Endothelial cell of hepatic sinusoid (primary cell): ENCODE results near the gene ADCY10.

Source experiments
- in situ Hi-C: cut with HindIII; loops from 2 replicates; pipeline ENCODE4 v1.10.0; 2017; ENCODE audit warnings: low sequenced_read_pairs

ADCY10 gene

DNA sequence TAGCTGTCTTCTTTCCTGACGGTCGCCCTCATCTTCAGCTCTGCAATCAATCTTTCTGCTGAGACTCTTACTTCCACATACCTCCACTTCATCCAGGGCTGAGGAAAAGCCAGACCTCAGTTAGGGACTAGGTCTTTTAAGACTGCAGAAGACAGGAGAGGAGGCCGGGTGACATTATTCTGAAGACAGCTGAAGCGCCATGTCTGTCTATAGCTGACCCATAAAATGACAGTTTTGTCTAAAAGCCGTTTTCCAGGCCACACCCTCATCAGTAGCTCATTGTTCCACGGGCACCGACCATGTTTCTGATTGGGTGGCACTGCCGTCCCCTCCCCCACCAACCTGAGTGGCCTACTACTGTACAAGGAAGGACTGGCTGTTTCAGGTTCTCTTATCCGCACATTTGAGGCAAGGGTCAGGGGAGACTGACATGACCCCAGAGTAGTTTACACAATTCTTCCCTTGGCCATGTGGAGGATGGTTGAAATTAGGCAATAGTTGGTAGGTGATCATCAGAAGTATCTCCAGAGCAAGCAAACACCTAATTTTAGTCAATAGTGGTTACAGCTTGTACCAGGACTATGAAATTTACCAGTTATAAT is at the start of gene ADCY10:
Gene ADCY10 (minus strand): TSS at position 240 of the 602 bp plus-strand sequence. CDS start 8,994 bp downstream, outside the sequence.
- in situ Hi-C loops = no loop called here

DNA sequence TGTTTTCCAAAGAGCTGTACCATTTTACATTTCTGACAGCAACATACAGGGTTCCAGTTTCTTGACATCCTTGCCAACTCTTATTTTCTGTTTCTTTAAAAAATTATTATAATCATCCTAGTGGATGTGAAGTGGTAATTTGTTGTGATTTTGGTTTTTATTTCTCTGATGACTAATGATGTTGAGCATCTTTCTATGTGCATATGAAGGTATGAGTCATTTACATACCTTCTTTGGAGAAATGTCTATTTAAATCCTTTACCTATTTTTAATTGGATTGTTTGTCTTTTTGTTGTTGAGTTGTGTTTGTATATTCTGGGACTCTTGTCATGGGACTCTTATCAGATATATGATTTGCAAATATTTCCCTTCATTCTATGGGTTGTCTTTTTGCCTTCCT is 43.8 kb upstream of the ADCY10 start:
- in situ Hi-C loops = no loop called here

DNA sequence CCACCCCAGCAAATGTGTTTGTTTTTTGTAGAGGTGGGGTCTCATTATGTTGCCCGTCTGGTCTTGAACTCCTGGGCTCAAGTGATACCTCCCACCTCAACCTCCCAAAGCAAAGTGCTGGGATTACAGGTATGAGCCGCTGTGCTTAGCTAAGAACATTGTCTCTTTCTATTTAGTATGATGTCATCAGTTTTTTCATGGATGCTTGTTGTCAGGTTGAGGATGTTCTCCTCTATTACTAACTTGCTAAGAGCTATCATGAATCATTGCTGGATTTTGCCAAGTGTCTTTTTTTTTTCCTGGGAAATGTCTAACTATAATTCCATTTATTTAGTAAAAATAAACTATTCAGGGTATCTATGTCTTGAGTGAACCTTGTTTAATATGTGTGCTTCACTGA is 42.0 kb upstream of the ADCY10 start:
- in situ Hi-C loops = no loop called here

DNA sequence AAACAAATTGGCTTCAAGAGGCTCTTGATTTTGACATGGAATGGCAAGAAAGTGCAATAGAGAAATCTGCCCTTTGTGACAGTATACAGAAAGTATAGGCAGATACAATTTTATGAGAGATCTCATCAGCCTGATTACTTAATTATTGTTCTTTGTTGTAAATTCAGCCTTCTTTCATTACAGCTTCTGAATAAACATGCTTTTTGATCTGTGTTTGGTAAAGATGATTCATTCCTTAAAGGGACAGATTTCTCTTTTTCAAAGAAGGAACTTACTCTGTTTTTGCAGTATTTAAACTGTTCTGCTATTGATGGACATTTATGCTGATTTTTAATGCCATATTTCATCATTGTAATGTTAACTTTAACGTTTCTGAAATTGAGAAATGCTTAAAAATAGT is 36.6 kb upstream of the ADCY10 start:
- in situ Hi-C loops = no loop called here

- in situ Hi-C loops = loop anchor here (25.0 kb wide), 1 partner anchor 237 kb away; the partner anchor contains the start of gene MPZL1
These were observed 35.9 kb upstream of the ADCY10 start for GRCh38 chr1:167949785-167950184.

GRCh38 chr1:167947733-167948132 is 33.8 kb upstream of the ADCY10 start:
- in situ Hi-C loops = loop anchor here (25.0 kb wide), 1 partner anchor 235 kb away; the partner anchor contains the start of gene MPZL1

DNA sequence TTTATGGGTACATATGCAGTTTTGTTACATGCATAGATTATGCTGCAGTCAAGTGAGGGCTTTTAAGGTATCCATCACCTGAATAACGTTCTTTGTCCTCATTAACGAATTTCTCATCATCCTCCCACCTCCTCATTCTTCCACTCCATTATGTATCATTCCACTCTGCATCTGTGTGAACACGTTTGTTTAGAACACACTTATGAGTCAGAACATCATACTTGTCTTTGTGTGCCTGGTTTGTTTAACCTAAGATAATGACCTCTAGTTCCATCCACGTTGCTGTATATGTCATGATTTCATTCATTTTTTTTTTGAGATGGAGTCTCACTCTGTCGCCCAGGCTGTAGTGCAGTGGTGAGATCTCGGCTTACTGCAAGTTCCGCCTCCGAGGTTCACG is 29.6 kb upstream of the ADCY10 start:
- in situ Hi-C loops = loop anchor here (25.0 kb wide), 1 partner anchor 231 kb away; the partner anchor contains the start of gene MPZL1

- in situ Hi-C loops = loop anchor here (25.0 kb wide), 1 partner anchor 228 kb away; the partner anchor contains the start of gene MPZL1
These were observed 26.3 kb upstream of the ADCY10 start for GRCh38 chr1:167940264-167940663.

- in situ Hi-C loops = loop anchor here (5.0 to 25.0 kb wide), 2 partner anchors 34 to 226 kb away; partner anchors contain the start of gene MPZL1
These were observed 24.2 kb upstream of the ADCY10 start for GRCh38 chr1:167938080-167938636.

- in situ Hi-C loops = loop anchor here (5.0 to 25.0 kb wide), 2 partner anchors 35 to 225 kb away; partner anchors contain the start of gene MPZL1
These were observed 23.7 kb upstream of the ADCY10 start for GRCh38 chr1:167937709-167938010.

GRCh38 chr1:167936930-167937708 is 23.2 kb upstream of the ADCY10 start, which contains the start of gene MPC2:
Gene MPC2, minus strand, starts transcription at chr1:167937072. Its CDS starts 1,231 bp downstream, at chr1:167935841.
- in situ Hi-C loops = loop anchor here (5.0 to 25.0 kb wide), 2 partner anchors 35 to 225 kb away; partner anchors contain the start of gene MPZL1

- in situ Hi-C loops = loop anchor here (5.0 to 25.0 kb wide), 2 partner anchors 36 to 224 kb away; partner anchors contain the start of gene MPZL1
These were observed 22.4 kb upstream of the ADCY10 start, which contains the start of gene DCAF6 for GRCh38 chr1:167936068-167936929. Gene DCAF6, plus strand, starts transcription at chr1:167936683. Its CDS starts 229 bp downstream, at chr1:167936912.

GRCh38 chr1:167935216-167936067 is 21.5 kb upstream of the ADCY10 start:
- in situ Hi-C loops = loop anchor here (5.0 to 25.0 kb wide), 2 partner anchors 37 to 223 kb away; partner anchors contain the start of gene MPZL1

GRCh38 chr1:167934426-167935215 is 20.7 kb upstream of the ADCY10 start:
- in situ Hi-C loops = loop anchor here (5.0 to 25.0 kb wide), 2 partner anchors 38 to 222 kb away; partner anchors contain the start of gene MPZL1

GRCh38 chr1:167933788-167934187 is 19.9 kb upstream of the ADCY10 start:
- in situ Hi-C loops = loop anchor here (25.0 kb wide), 1 partner anchor 221 kb away; the partner anchor contains the start of gene MPZL1

- in situ Hi-C loops = loop anchor here (25.0 kb wide), 1 partner anchor 217 kb away; the partner anchor contains the start of gene MPZL1
These were observed 15.8 kb upstream of the ADCY10 start for GRCh38 chr1:167929725-167930124.

GRCh38 chr1:167928919-167929318 is 15.0 kb upstream of the ADCY10 start:
- in situ Hi-C loops = loop anchor here (25.0 kb wide), 1 partner anchor 217 kb away; the partner anchor contains the start of gene MPZL1

DNA sequence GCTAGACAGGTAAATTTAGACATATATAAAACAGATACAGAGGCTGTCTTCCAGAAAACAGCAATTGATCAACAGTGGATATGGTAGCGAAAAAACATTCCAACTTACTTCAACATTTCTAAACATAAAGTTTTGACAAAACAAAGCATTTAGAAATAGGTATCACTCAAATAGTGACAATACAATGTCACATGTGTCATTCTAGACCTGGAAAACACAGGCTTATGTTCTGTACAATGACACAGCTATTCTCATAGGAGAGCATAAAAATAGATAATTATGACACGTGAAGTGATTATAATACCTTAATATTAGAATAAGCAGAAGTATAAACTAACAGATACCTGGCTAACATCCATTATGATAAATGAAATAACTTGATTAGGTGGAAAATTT is 14.5 kb upstream of the ADCY10 start:
- in situ Hi-C loops = loop anchor here (25.0 kb wide), 1 partner anchor 216 kb away; the partner anchor contains the start of gene MPZL1
